Stimulated activated CD4-positive, alpha-beta T cell treated with anti-CD3 and anti-CD28 coated beads, Interleukin-2, amount 100 ng/mL, for 48 hours (primary cell): ENCODE data around the gene B3GLCT.

Source experiments
- DNase-seq, 2 donors: peaks; one replicate each; pipeline ENCODE4 v3.0.0-alpha.2; 2020

B3GLCT gene

GRCh38 chr13:31356991-31357390, 157.2 kb downstream of the B3GLCT start:
- no peak for DNase-seq

DNA sequence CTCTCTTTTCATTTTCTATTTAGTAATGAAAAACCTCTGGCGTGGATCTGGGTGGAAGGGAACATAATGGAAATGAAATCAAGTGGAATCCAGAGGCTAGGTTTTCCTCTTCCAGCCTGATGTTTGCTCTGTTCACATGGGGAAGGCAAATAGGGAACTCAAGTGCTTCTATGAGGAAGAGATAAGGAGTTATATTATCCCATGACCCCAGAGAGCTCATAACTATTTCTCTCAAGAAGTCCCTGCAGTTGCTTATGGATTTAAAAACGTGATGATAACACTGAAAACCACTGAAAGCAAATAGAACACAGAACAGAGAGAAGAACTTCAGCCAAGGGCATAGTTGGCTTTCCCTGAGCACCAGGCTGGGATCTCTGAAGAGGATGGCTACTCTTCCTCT, 157.8 kb downstream of the B3GLCT start:
- DNase-seq = no peak

DNA sequence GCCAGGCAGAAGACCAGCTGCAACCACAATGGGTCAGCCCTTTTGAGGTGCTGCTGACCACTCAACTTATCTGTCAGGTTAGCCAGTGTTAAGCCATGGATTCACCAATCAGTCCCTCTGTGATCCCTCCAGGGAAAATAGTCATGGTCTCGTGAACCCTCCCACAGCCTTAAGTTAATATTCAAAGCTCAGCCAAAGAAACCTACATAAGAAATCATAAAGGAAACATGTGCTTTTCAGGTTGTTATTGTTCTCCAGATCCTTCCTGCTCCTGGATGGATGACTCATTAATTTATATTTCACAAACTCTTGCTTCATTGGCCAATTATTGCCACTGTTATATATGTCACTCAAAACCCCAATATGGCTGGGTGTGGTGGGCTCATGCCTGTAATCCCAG, 161.9 kb downstream of the B3GLCT start:
- no peak for DNase-seq

DNA sequence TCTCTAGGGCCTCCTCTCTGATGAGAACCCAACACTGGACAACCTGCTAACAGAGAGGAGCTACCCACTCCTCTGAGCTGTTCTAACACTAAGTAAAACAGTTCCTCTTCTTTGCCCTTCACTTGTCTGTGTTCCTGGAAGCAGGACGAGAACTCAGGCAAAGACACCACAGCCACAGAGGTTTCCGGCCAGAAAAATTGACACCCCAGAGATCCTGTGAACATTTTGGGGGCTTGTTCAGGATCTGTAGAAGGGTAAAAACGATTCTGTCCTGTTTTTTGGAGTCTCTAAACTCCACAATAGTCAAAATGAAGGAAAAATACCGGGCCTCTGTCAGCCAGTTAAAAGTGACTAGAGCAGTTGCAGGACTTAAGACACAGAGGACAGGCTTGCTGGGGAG, 165.9 kb downstream of the B3GLCT start:
- no peak for DNase-seq

DNA sequence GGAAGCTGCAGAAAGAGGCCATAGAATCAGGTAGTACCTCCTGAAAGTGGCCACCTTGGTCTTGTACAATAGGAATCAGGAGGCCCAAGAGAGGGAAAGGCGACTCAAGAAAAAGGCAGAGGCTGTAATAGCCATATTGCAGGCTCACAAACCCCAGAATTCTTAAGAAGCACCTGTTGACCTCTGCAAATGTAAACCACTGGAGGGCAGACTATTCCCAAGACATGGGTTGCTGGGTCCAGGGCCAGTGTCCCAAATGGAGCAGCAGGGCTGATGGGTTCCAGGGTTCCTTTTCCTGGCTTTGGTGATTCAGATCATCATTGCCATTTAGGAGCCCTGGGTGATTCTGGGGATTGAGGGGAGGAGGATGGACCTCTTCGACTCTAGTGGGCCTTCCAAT, 167.6 kb downstream of the B3GLCT start:
- DNase-seq = no peak

DNA sequence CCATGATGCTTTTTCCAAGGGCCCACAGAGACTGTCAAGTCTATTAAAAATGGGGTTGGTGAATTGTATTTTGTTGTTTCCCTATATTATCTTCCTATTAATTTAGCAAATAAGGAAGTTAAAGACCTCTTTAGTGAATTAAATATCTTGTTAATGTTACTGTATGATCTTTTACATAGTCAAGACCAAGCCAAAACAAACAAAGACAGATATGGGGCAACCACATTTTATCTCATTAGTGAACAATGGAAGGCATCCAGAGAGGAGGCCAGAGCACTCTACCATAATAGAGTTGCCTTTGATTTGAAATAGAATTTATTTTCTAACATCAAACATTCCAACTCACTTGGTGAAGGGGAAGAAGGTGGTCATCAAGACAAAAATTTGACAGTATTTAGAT, 169.4 kb downstream of the B3GLCT start:
- DNase-seq = no peak

- no peak for DNase-seq
Observed at GRCh38 chr13:31372454-31372853, 172.7 kb downstream of the B3GLCT start.

DNA sequence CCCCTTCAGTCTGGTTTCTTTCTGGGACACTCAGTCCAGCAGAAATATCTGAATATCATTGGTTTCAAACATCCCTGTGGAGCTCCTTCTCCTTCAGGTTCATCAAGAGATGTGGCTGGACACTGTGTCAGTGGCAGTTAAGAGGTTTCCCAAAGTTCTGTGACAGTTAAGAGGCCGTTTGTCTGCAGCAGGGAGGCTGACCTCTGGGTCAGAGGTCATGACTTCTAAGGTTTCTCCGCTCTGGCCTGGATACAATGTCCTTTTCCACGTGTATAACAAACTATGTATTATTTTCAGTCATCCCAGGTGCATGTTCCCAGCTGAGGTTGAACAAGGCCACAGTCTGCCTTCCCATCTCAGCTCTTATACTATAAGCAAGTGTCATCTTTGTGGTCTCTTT, 174.9 kb downstream of the B3GLCT start:
- DNase-seq = no peak

GRCh38 chr13:31377946-31378345, 178.2 kb downstream of the B3GLCT start:
- no peak for DNase-seq

DNA sequence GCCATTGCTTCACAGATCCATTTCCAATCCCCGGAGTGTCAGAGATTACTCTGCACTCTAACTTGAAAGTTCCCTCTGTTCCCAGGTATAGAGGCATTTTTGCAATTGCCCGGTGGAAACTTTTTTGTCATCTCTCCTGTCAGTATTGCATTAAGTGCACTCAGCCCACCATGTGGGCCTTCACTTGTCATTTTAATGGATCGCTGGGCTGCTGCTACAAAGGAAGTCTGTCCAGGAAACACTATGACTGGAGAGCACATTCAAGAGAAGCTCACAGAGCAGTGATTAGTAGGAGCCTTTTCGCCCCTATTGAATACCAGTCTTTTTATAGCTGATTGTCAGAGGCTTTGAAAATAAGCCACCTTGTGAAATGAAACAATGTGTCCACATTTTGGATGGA, 180.9 kb downstream of the B3GLCT start:
- no peak for DNase-seq
